DND-41 (cell line): ENCODE data around the gene OR51I2.

Experiments used
- CTCF ChIP-seq: IDR thresholded peaks from 2 replicates; pipeline ENCODE4 v1.5.1; 2012; ENCODE audit warnings: borderline replicate concordance, low read length, moderate library complexity, mild to moderate bottlenecking; ENCODE audit not compliant: poor library complexity, severe bottlenecking; ENCODE audit errors: extremely low read depth
- EZH2 ChIP-seq: IDR thresholded peaks from 3 replicates; pipeline ENCODE4 v1.6.1; 2012; ENCODE audit warnings: borderline replicate concordance, low read depth, mild to moderate bottlenecking, moderate library complexity, low read length, inconsistent platforms; ENCODE audit not compliant: severe bottlenecking

- no peak for TF ChIP-seq CTCF
- no peak for TF ChIP-seq EZH2
Measured at GRCh38 chr11:5486003-5486402, 36.9 kb downstream of the OR51I2 start.
